IMR-90 (cell line): ENCODE results near the gene SLC16A14. TPM values are rescaled to one million over a fixed set of nuclear protein-coding genes. Genes with fewer than 3 reads are reported as not detected.

Experiments
- ATAC-seq: fragments of 200-7000 bp; cut with Tn5 transposase; 2 replicates; pipeline ENCODE4 v1.9.1; 2020; ENCODE audit warnings: low read depth, mild to moderate bottlenecking, moderate library complexity
- BruUV-seq: library from RNA; stranded (reverse); fragments of 400-500 nt; replicated peaks from 2 replicates; lab custom pipeline; 2021; lab: Mats Ljungman, UMichigan
- CTCF ChIA-PET: fragments of 300-600 bp; formaldehyde crosslinking; extraction: SDS; loops from one replicate; lab custom pipeline; 2021; ENCODE audit warnings: antibody characterized with exemption; lab: Yijun Ruan, JAX
- POLR2A ChIA-PET: fragments of 300-600 bp; sonication (Branson Sonifier 250); formaldehyde crosslinking; loops from one replicate; lab custom pipeline; 2022; ENCODE audit warnings: antibody characterized with exemption; ENCODE audit not compliant: unreplicated experiment; lab: Charles Lee
- DNase-seq: peaks from one replicate; pipeline ENCODE4 v3.0.0; 2013
- H2AFZ ChIP-seq: replicated peaks from 2 replicates; pipeline ENCODE3; 2013; ENCODE audit warnings: low read length, mild to moderate bottlenecking; ENCODE audit not compliant: poor library complexity
- H2AK5ac ChIP-seq: 2 replicates; pipeline ENCODE4 v1.6.1; 2013; ENCODE audit warnings: low read depth, low read length, inconsistent platforms
- H2AK9ac ChIP-seq: replicated peaks from 2 replicates; pipeline ENCODE3; 2013; ENCODE audit warnings: mild to moderate bottlenecking, low read depth, low read length, moderate library complexity; ENCODE audit not compliant: poor library complexity
- H2BK120ac ChIP-seq: 2 replicates; pipeline ENCODE4 v1.6.1; 2013; ENCODE audit warnings: low read depth, low read length, inconsistent platforms
- H2BK15ac ChIP-seq: 3 replicates; pipeline ENCODE4 v1.6.1; 2013; ENCODE audit warnings: low read depth, low read length, inconsistent platforms
- H2BK20ac ChIP-seq: 2 replicates; pipeline ENCODE4 v1.6.1; 2013; ENCODE audit warnings: low read depth, mild to moderate bottlenecking, inconsistent platforms, low read length, moderate library complexity
- H2BK5ac ChIP-seq: 2 replicates; pipeline ENCODE4 v1.6.1; 2013; ENCODE audit warnings: mild to moderate bottlenecking, low read depth, low read length, inconsistent platforms; ENCODE audit not compliant: poor library complexity, severe bottlenecking
- H3K14ac ChIP-seq: replicated peaks from 2 replicates; pipeline ENCODE4 v1.6.1; 2013; ENCODE audit warnings: low read depth, low read length, inconsistent platforms
- H3K18ac ChIP-seq: 2 replicates; pipeline ENCODE4 v1.6.1; 2013; ENCODE audit warnings: low read depth, low read length, control low read depth
- H3K23ac ChIP-seq: 2 replicates; pipeline ENCODE4 v1.6.1; 2013; ENCODE audit warnings: low read depth, low read length, inconsistent platforms
- H3K27ac ChIP-seq: 2 replicates; pipeline ENCODE4 v1.5.1; 2013; ENCODE audit warnings: mild to moderate bottlenecking, control low read depth, low read length; ENCODE audit not compliant: insufficient read depth
- H3K27me3 ChIP-seq: 2 replicates; pipeline ENCODE4 v1.6.1; 2013; ENCODE audit warnings: low read length; ENCODE audit not compliant: control insufficient read depth, insufficient read depth
- H3K36me3 ChIP-seq: 2 replicates; pipeline ENCODE4 v1.6.1; 2013; ENCODE audit warnings: low read length, mixed read lengths; ENCODE audit not compliant: control insufficient read depth, insufficient read depth
- H3K4ac ChIP-seq: 2 replicates; pipeline ENCODE4 v1.6.1; 2013; ENCODE audit warnings: low read depth, low read length, inconsistent platforms
- H3K4me1 ChIP-seq: 2 replicates; pipeline ENCODE4 v1.6.1; 2013; ENCODE audit warnings: low read length, mixed read lengths; ENCODE audit not compliant: control insufficient read depth, insufficient read depth
- H3K4me2 ChIP-seq: 2 replicates; pipeline ENCODE4 v1.6.1; 2013; ENCODE audit warnings: low read depth, mild to moderate bottlenecking, control low read depth, low read length, moderate library complexity
- H3K4me3 ChIP-seq: 2 replicates; pipeline ENCODE4 v1.5.1; 2013; ENCODE audit warnings: low read depth, mild to moderate bottlenecking, control low read depth, low read length, moderate library complexity; ENCODE audit not compliant: insufficient read depth
- H3K56ac ChIP-seq: 2 replicates; pipeline ENCODE4 v1.6.1; 2013; ENCODE audit warnings: low read length, inconsistent platforms; ENCODE audit not compliant: insufficient read depth; ENCODE audit errors: extremely low read depth
- H3K79me1 ChIP-seq, 2 experiments: 2 replicates each; pipeline ENCODE4 v1.6.1; 2013; ENCODE audit warnings: low read length in 2 of 2, inconsistent platforms in 1 of 2, low read depth in 1 of 2
- H3K9ac ChIP-seq: 2 replicates; pipeline ENCODE4 v1.6.1; 2013; ENCODE audit warnings: low read depth, low read length, control low read depth
- H3K9me1 ChIP-seq: 2 replicates; pipeline ENCODE4 v1.6.1; 2013; ENCODE audit warnings: low read length, inconsistent platforms; ENCODE audit not compliant: insufficient read depth
- H3K9me3 ChIP-seq: 2 replicates; pipeline ENCODE4 v1.6.1; 2013; ENCODE audit warnings: low read length; ENCODE audit not compliant: control insufficient read depth, insufficient read depth
- H4K20me1 ChIP-seq: 2 replicates; pipeline ENCODE4 v1.6.1; 2013; ENCODE audit warnings: low read length, inconsistent platforms; ENCODE audit not compliant: insufficient read depth
- H4K5ac ChIP-seq: 2 replicates; pipeline ENCODE4 v1.6.1; 2013; ENCODE audit warnings: mild to moderate bottlenecking, low read depth, low read length, control low read depth
- H4K8ac ChIP-seq, 2 experiments: 2 replicates each; pipeline ENCODE4 v1.6.1; 2013; ENCODE audit warnings: low read depth in 2 of 2, low read length in 2 of 2, control low read depth in 1 of 2, inconsistent platforms in 1 of 2
- H4K91ac ChIP-seq: 2 replicates; pipeline ENCODE4 v1.6.1; 2013; ENCODE audit warnings: low read depth, low read length, inconsistent platforms; ENCODE audit not compliant: insufficient read depth
- CHD1 ChIP-seq: IDR thresholded peaks from 2 replicates; pipeline ENCODE4 v1.6.1; 2012; ENCODE audit warnings: low read depth, low read length, improper control_type of control experiment
- FOS ChIP-seq: fragments of 150-350 bp; IDR thresholded peaks from 2 replicates; pipeline ENCODE4 v1.6.1; 2016; ENCODE audit warnings: low read depth, low read length
- MAFK ChIP-seq: IDR thresholded peaks from 2 replicates; pipeline ENCODE4 v1.6.1; 2012; ENCODE audit warnings: low read depth, low read length, improper control_type of control experiment
- MAZ ChIP-seq: IDR thresholded peaks from 2 replicates; pipeline ENCODE4 v1.6.1; 2012; ENCODE audit warnings: low read depth, mild to moderate bottlenecking, low read length, improper control_type of control experiment, moderate library complexity, borderline replicate concordance
- POLR2A ChIP-seq: IDR thresholded peaks from 2 replicates; pipeline ENCODE4 v1.6.1; 2012; ENCODE audit warnings: mild to moderate bottlenecking, low read depth, low read length
- RAD21 ChIP-seq: IDR thresholded peaks from 2 replicates; pipeline ENCODE4 v1.6.1; 2012; ENCODE audit warnings: low read length, improper control_type of control experiment
- RCOR1 ChIP-seq: IDR thresholded peaks from 2 replicates; pipeline ENCODE4 v1.6.1; 2012; ENCODE audit warnings: mild to moderate bottlenecking, low read length, improper control_type of control experiment; ENCODE audit not compliant: insufficient replicate concordance
- RFX5 ChIP-seq: IDR thresholded peaks from 2 replicates; pipeline ENCODE4 v1.8.0; 2012; ENCODE audit warnings: low read depth, mild to moderate bottlenecking, low read length, moderate library complexity
- WGBS, 2 experiments: methylation state at CpG; one replicate each; pipeline versions ENCODE4 v1.1.5 to v1.1.7; 2013; ENCODE audit warnings: missing lambda C conversion rate in 2 of 2; ENCODE audit not compliant: insufficient read length in 1 of 2; ENCODE audit errors: extremely low coverage in 2 of 2; 5-methylcytosine and 5-hydroxymethylcytosine counted together
- dilution Hi-C: fragments of 300-500 bp; cut with HindIII; formaldehyde crosslinking; loops from one replicate; pipeline ENCODE4 v1.14.3; 2018; ENCODE audit warnings: low sequenced_read_pairs; ENCODE audit not compliant: unreplicated experiment
- in situ Hi-C: fragments of 300-500 bp; cut with MboI; formaldehyde crosslinking; loops from 3 replicates; pipeline ENCODE4 v1.14.3; 2019; ENCODE audit warnings: low sequenced_read_pairs, inconsistent platforms, mixed read lengths
- intact Hi-C: fragments of 100-400 bp; cut with micrococcal nuclease; formaldehyde crosslinking; loops from 2 replicates; pipeline ENCODE4 v1.10.0; 2022
- polyA plus RNA-seq, 3 experiments: library from polyadenylated mRNA; depleted of rRNA; stranded (reverse); fragments of >200 nt; gene quantifications; 2 replicates each; pipeline ENCODE4 v1.2.3, GENCODE V29; 2012; ENCODE audit warnings: low replicate concordance in 1 of 3
- total RNA-seq: library from RNA; depleted of rRNA; stranded (reverse); fragments of >200 nt; gene quantifications from 2 replicates; pipeline ENCODE4 v1.2.3, GENCODE V29; 2012

SLC16A14 gene
- total and polyA plus RNA-seq, 2 of the 4 experiments (the other 2 are of a cell fraction): 0.79 to 0.90 TPM

- H2BK120ac ChIP-seq: no peak overlapping the region
- ATAC-seq: no peak
- DNase-seq: no peak
- H4K8ac ChIP-seq: no peak overlapping the region
- TF ChIP-seq RAD21 (no peak), MAFK (no peak), RCOR1 (no peak), POLR2A (no peak), CHD1 (no peak), MAZ (no peak), FOS (no peak), RFX5 (no peak)
- H3K18ac ChIP-seq: no peak overlapping the region
- H3K79me1 ChIP-seq: no peaks in the 10 kb centered on the region
- ChIA-PET CTCF (no interaction called here), POLR2A (no interaction called here)
- no peak overlapping the region for H2AK9ac ChIP-seq
- no peaks in the 10 kb centered on the region for H3K9me1 ChIP-seq
- H3K9ac ChIP-seq: no peak overlapping the region
- H2BK15ac ChIP-seq: no peak overlapping the region
- no peak overlapping the region for H3K56ac ChIP-seq
- H3K27me3 ChIP-seq: no peaks in the 10 kb centered on the region
- no peaks in the 10 kb centered on the region for H4K20me1 ChIP-seq
- H3K4ac ChIP-seq: no peak overlapping the region
- intact Hi-C loops (no loop called here), dilution Hi-C loops (no loop called here), in situ Hi-C loops (no loop called here)
- no peaks in the 10 kb centered on the region for H3K4me1 ChIP-seq
- no peak overlapping the region for H4K91ac ChIP-seq
- H2BK5ac ChIP-seq: no peak overlapping the region
- H2AFZ ChIP-seq: no peak overlapping the region
- H3K27ac ChIP-seq: no peak overlapping the region
- no peak overlapping the region for H3K23ac ChIP-seq
- H2AK5ac ChIP-seq: no peak overlapping the region
- no TSS peak for BruUV-seq
- no peak overlapping the region for H4K5ac ChIP-seq
- H3K36me3 ChIP-seq: no peaks in the 10 kb centered on the region
- H3K9me3 ChIP-seq: no peaks in the 10 kb centered on the region
- no peak overlapping the region for H3K4me3 ChIP-seq
- WGBS, 2 experiments: 89% methylated on average over 1 of the region's 3 CpGs; no CpG with 5 or more reads in 1 of the 2 experiments
- no peak overlapping the region for H3K4me2 ChIP-seq
- no peak overlapping the region for H2BK20ac ChIP-seq
- no peak overlapping the region for H3K14ac ChIP-seq
Measured at GRCh38 chr2:229997565-229997964, 71.2 kb downstream of the SLC16A14 start.
